Loucy (cell line): Measurements from ENCODE around the gene PRM1.

Experiments used
- EZH2phosphoT487 ChIP-seq: fragments of 200-600 bp; IDR thresholded peaks from 2 replicates; pipeline ENCODE4 v1.6.1; 2018; ENCODE audit warnings: antibody characterized with exemption, mild to moderate bottlenecking, moderate library complexity, borderline replicate concordance
- TF ChIP-seq, protein P1 (sequence below): fragments of 200-600 bp; sonication (generic); conservative IDR thresholded peaks from 2 replicates; pipeline ENCODE4 v1.5.1; 2014; ENCODE audit warnings: mild to moderate bottlenecking, antibody characterized with exemption, low read length

DNA sequence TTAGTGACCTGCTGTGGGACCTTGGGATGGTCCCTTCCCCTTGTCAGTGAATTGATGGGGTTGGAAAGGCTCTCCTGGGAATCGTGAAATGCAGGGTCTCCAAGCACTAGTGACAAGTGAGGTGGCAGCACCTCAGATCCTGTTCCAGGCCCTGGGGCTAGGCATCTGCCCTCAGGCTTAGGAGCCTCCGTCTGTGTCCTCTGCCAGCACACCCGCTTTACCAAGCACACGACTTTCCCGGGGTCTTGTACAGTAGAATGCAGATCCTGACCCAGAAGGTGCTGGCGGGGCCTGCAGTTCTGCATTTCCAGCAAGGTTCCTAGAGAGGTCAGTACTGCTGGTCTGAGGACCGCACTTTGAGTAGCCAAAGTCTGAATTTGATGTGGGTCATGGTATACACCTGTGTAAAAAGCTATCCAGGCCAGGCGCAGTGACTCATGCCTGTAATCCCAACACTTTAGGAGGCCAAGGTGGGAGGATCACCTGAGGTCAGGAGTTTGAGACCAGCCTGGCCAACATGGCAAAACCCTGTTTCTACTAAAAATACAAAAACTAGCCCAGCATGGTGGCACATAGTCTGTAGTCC lies 33.3 kb upstream of the PRM1 start:
- TF ChIP-seq, protein P1, sequence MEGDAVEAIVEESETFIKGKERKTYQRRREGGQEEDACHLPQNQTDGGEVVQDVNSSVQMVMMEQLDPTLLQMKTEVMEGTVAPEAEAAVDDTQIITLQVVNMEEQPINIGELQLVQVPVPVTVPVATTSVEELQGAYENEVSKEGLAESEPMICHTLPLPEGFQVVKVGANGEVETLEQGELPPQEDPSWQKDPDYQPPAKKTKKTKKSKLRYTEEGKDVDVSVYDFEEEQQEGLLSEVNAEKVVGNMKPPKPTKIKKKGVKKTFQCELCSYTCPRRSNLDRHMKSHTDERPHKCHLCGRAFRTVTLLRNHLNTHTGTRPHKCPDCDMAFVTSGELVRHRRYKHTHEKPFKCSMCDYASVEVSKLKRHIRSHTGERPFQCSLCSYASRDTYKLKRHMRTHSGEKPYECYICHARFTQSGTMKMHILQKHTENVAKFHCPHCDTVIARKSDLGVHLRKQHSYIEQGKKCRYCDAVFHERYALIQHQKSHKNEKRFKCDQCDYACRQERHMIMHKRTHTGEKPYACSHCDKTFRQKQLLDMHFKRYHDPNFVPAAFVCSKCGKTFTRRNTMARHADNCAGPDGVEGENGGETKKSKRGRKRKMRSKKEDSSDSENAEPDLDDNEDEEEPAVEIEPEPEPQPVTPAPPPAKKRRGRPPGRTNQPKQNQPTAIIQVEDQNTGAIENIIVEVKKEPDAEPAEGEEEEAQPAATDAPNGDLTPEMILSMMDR: no peak
- no peak for TF ChIP-seq EZH2phosphoT487
